ENCODE data around the gene CBR3. TPM values are rescaled to one million over a fixed set of nuclear protein-coding genes. Genes with fewer than 3 reads are reported as not detected.

CBR3 gene
- total RNA-seq, 1 experiment from 2014 or later = 12.9 TPM

DNA sequence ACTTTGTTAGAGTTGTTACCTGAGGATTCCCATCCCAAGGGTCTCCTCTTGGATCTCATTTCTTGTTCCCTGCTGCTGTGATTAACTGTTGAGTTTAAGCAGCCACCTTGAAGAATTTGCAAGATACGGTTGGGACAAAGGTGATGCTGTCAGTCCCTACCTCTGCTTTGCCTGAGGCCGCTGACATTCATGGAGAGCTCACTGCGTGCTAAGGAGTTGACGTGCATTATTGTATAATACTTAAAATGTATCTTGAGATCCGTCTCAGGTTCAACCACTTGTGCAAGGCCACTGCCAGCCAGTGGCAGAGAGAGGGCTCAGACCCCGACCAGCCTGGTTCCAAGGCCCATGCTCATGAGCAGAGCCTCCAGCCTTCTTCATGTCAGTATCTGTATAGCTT is 35.9 kb downstream of the CBR3 start (continued):
- TF ChIP-seq ATF2 (CRISPR knock-in tag; IDR thresholded peaks at IDR 0.05; ENCODE audit: borderline replicate concordance, low read depth) = no peak
- no peak for TF ChIP-seq NR3C1 (CRISPR knock-in tag; conservative IDR thresholded peaks at IDR 0.05; ENCODE audit: low read depth)
- TF ChIP-seq, protein P1, sequence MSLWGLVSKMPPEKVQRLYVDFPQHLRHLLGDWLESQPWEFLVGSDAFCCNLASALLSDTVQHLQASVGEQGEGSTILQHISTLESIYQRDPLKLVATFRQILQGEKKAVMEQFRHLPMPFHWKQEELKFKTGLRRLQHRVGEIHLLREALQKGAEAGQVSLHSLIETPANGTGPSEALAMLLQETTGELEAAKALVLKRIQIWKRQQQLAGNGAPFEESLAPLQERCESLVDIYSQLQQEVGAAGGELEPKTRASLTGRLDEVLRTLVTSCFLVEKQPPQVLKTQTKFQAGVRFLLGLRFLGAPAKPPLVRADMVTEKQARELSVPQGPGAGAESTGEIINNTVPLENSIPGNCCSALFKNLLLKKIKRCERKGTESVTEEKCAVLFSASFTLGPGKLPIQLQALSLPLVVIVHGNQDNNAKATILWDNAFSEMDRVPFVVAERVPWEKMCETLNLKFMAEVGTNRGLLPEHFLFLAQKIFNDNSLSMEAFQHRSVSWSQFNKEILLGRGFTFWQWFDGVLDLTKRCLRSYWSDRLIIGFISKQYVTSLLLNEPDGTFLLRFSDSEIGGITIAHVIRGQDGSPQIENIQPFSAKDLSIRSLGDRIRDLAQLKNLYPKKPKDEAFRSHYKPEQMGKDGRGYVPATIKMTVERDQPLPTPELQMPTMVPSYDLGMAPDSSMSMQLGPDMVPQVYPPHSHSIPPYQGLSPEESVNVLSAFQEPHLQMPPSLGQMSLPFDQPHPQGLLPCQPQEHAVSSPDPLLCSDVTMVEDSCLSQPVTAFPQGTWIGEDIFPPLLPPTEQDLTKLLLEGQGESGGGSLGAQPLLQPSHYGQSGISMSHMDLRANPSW (CRISPR knock-in tag; conservative IDR thresholded peaks at IDR 0.05; ENCODE audit: low read depth) = no peak
- no peak for TF ChIP-seq PRDM15 (CRISPR knock-in tag; IDR thresholded peaks at IDR 0.05)
- TF ChIP-seq, protein P2, sequence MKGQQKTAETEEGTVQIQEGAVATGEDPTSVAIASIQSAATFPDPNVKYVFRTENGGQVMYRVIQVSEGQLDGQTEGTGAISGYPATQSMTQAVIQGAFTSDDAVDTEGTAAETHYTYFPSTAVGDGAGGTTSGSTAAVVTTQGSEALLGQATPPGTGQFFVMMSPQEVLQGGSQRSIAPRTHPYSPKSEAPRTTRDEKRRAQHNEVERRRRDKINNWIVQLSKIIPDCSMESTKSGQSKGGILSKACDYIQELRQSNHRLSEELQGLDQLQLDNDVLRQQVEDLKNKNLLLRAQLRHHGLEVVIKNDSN (CRISPR knock-in tag; IDR thresholded peaks at IDR 0.05) = no peak
- TF ChIP-seq, protein P3, sequence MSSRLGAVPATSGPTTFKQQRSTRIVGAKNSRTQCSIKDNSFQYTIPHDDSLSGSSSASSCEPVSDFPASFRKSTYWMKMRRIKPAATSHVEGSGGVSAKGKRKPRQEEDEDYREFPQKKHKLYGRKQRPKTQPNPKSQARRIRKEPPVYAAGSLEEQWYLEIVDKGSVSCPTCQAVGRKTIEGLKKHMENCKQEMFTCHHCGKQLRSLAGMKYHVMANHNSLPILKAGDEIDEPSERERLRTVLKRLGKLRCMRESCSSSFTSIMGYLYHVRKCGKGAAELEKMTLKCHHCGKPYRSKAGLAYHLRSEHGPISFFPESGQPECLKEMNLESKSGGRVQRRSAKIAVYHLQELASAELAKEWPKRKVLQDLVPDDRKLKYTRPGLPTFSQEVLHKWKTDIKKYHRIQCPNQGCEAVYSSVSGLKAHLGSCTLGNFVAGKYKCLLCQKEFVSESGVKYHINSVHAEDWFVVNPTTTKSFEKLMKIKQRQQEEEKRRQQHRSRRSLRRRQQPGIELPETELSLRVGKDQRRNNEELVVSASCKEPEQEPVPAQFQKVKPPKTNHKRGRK (CRISPR knock-in tag; IDR thresholded peaks at IDR 0.05; ENCODE audit: borderline replicate concordance) = no peak
- no peak for TF ChIP-seq KAT7 (CRISPR knock-in tag; IDR thresholded peaks at IDR 0.05; ENCODE audit: borderline replicate concordance)
- TF ChIP-seq GABPB1 (CRISPR knock-in tag; IDR thresholded peaks at IDR 0.05) = no peak

GRCh38 chr21:36171336-36171735 is 36.5 kb downstream of the CBR3 start:
- Mint-ChIP-seq H3K9me3 (no peaks in the 10 kb centered on the region), H3K4me1 (no peaks in the 10 kb centered on the region), H3K27me3 (ENCODE audit: low read depth) (no peaks in the 10 kb centered on the region), H3K36me3 (peaks cover 12% of the 10 kb centered on the region), H3K4me3 (no peak overlapping the region), H3K27ac (peak overlapping the region; percentile 1; the same call in 1 of the 2 replicates)
- ATAC-seq = no peak
- POLR2A ChIA-PET = no interaction called here
- DNase-seq (ENCODE audit: low spot score) = no peak
- CTCF ChIA-PET = interaction anchor here (3.3 kb wide), 1 partner anchor 38 kb away, joined by 13 read pairs; no protein-coding TSS in a partner anchor
- no peak for TF ChIP-seq ZNF396 (CRISPR knock-in tag; IDR thresholded peaks at IDR 0.05; ENCODE audit: borderline replicate concordance)
- TF ChIP-seq FOXP1 (CRISPR knock-in tag; IDR thresholded peaks at IDR 0.05; ENCODE audit: borderline replicate concordance) = no peak
- TF ChIP-seq E2F1 (CRISPR knock-in tag; IDR thresholded peaks at IDR 0.05) = no peak
- TF ChIP-seq ZNF317 (CRISPR knock-in tag; IDR thresholded peaks at IDR 0.05; ENCODE audit: borderline replicate concordance, low read depth) = no peak
- no peak for TF ChIP-seq SMAD4 (CRISPR knock-in tag; IDR thresholded peaks at IDR 0.05)
- no peak for TF ChIP-seq GABPB1 (CRISPR knock-in tag; IDR thresholded peaks at IDR 0.05)
- TF ChIP-seq ETV6 (CRISPR knock-in tag; IDR thresholded peaks at IDR 0.05) = no peak
- TF ChIP-seq, protein P4, sequence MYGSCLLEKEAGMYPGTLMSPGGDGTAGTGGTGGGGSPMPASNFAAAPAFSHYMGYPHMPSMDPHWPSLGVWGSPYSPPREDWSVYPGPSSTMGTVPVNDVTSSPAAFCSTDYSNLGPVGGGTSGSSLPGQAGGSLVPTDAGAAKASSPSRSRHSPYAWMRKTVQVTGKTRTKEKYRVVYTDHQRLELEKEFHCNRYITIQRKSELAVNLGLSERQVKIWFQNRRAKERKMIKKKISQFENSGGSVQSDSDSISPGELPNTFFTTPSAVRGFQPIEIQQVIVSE (CRISPR knock-in tag; IDR thresholded peaks at IDR 0.05; ENCODE audit: borderline replicate concordance) = no peak
- TF ChIP-seq TP53 (CRISPR knock-in tag; IDR thresholded peaks at IDR 0.05) = no peak
- no peak for TF ChIP-seq PREB (CRISPR knock-in tag; IDR thresholded peaks at IDR 0.05; ENCODE audit: borderline replicate concordance)
- TF ChIP-seq, protein P5, sequence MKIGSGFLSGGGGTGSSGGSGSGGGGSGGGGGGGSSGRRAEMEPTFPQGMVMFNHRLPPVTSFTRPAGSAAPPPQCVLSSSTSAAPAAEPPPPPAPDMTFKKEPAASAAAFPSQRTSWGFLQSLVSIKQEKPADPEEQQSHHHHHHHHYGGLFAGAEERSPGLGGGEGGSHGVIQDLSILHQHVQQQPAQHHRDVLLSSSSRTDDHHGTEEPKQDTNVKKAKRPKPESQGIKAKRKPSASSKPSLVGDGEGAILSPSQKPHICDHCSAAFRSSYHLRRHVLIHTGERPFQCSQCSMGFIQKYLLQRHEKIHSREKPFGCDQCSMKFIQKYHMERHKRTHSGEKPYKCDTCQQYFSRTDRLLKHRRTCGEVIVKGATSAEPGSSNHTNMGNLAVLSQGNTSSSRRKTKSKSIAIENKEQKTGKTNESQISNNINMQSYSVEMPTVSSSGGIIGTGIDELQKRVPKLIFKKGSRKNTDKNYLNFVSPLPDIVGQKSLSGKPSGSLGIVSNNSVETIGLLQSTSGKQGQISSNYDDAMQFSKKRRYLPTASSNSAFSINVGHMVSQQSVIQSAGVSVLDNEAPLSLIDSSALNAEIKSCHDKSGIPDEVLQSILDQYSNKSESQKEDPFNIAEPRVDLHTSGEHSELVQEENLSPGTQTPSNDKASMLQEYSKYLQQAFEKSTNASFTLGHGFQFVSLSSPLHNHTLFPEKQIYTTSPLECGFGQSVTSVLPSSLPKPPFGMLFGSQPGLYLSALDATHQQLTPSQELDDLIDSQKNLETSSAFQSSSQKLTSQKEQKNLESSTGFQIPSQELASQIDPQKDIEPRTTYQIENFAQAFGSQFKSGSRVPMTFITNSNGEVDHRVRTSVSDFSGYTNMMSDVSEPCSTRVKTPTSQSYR (CRISPR knock-in tag; IDR thresholded peaks at IDR 0.05) = no peak

Measured in WTC11 (cell line).